Activated T-cell treated with anti-CD3 and anti-CD28 coated beads, Interleukin-2, amount 50 U/mL, for 48 hours (primary cell): Measurements from ENCODE around the gene MRPL40.

Experiments used
- DNase-seq, 2 experiments: peaks; one replicate each; pipeline ENCODE4 v3.0.0-alpha.2; 2020

Gene MRPL40

GRCh38 chr22:19432133-19432851 lies at the start of gene MRPL40:
MRPL40 (plus strand) TSS chr22:19432545; CDS start chr22:19432555, 10 bp downstream.
- peak; percentile 94 for DNase-seq

- DNase-seq: no peak
Observed at GRCh38 chr22:19383292-19383691, 49.1 kb upstream of the MRPL40 start.

GRCh38 chr22:19385221-19385906 lies 47.0 kb upstream of the MRPL40 start:
- no peak for DNase-seq

- DNase-seq: no peak
Observed at GRCh38 chr22:19386248-19386647, 46.1 kb upstream of the MRPL40 start.

- no peak for DNase-seq
Observed at GRCh38 chr22:19387038-19387437, 45.3 kb upstream of the MRPL40 start.

- no peak for DNase-seq
Observed at GRCh38 chr22:19387575-19387974, 44.8 kb upstream of the MRPL40 start.

GRCh38 chr22:19393704-19394103 lies 38.6 kb upstream of the MRPL40 start:
- no peak for DNase-seq

- no peak for DNase-seq
Observed at GRCh38 chr22:19394274-19395050, 37.9 kb upstream of the MRPL40 start.

- no peak for DNase-seq
Observed at GRCh38 chr22:19395276-19395675, 37.1 kb upstream of the MRPL40 start.

- DNase-seq: no peak
Observed at GRCh38 chr22:19396561-19396933, 35.8 kb upstream of the MRPL40 start.

- no peak for DNase-seq
Observed at GRCh38 chr22:19396934-19397733, 35.2 kb upstream of the MRPL40 start.

- DNase-seq: no peak
Observed at GRCh38 chr22:19397734-19398104, 34.6 kb upstream of the MRPL40 start.

GRCh38 chr22:19398206-19398605 lies 34.1 kb upstream of the MRPL40 start:
- no peak for DNase-seq

- no peak for DNase-seq
Observed at GRCh38 chr22:19398652-19399051, 33.7 kb upstream of the MRPL40 start.

- DNase-seq: no peak
Observed at GRCh38 chr22:19400881-19401280, 31.5 kb upstream of the MRPL40 start.

GRCh38 chr22:19401483-19401882 lies 30.9 kb upstream of the MRPL40 start:
- DNase-seq: no peak

GRCh38 chr22:19402642-19403191 lies 29.6 kb upstream of the MRPL40 start:
- DNase-seq: no peak

- no peak for DNase-seq
Observed at GRCh38 chr22:19404676-19405075, 27.7 kb upstream of the MRPL40 start.

- no peak for DNase-seq
Observed at GRCh38 chr22:19405133-19405532, 27.2 kb upstream of the MRPL40 start.

GRCh38 chr22:19405652-19406051 lies 26.7 kb upstream of the MRPL40 start:
- DNase-seq: no peak

- no peak for DNase-seq
Observed at GRCh38 chr22:19406281-19406811, 26.0 kb upstream of the MRPL40 start.

GRCh38 chr22:19406846-19407245 lies 25.5 kb upstream of the MRPL40 start:
- DNase-seq: no peak
